H9 (cell line): ENCODE results near the gene EGFR. TPM values are rescaled to one million over a fixed set of nuclear protein-coding genes. Genes with fewer than 3 reads are reported as not detected.

Experiments
- DNase-seq: peaks from one replicate; pipeline ENCODE4 v3.0.0-alpha.2; 2017
- H2AFZ ChIP-seq: one replicate; pipeline ENCODE4 v1.6.1; 2013; ENCODE audit warnings: mild to moderate bottlenecking, low read length, control low read depth, moderate library complexity
- H2AK5ac ChIP-seq: 2 replicates; pipeline ENCODE4 v1.6.1; 2013; ENCODE audit warnings: low read length, control low read depth, mixed read lengths; ENCODE audit not compliant: insufficient read length
- H2BK120ac ChIP-seq: one replicate; pipeline ENCODE4 v1.6.1; 2013; ENCODE audit warnings: low read depth, mild to moderate bottlenecking, low read length, control low read depth, inconsistent platforms; ENCODE audit not compliant: poor library complexity, severe bottlenecking
- H2BK12ac ChIP-seq: 2 replicates; pipeline ENCODE4 v1.6.1; 2013; ENCODE audit warnings: low read length, control low read depth, mixed read lengths, low read depth; ENCODE audit not compliant: insufficient read length
- H2BK15ac ChIP-seq: 2 replicates; pipeline ENCODE4 v1.6.1; 2013; ENCODE audit warnings: low read depth, low read length, control low read depth
- H2BK20ac ChIP-seq: one replicate; pipeline ENCODE4 v1.6.1; 2013; ENCODE audit warnings: low read depth, mild to moderate bottlenecking, low read length, control low read depth, inconsistent platforms; ENCODE audit not compliant: poor library complexity, severe bottlenecking
- H2BK5ac ChIP-seq: 2 replicates; pipeline ENCODE4 v1.6.1; 2013; ENCODE audit warnings: low read length, control low read depth, mixed read lengths; ENCODE audit not compliant: insufficient read length
- H3K14ac ChIP-seq: 2 replicates; pipeline ENCODE4 v1.6.1; 2013; ENCODE audit warnings: low read length, control low read depth; ENCODE audit not compliant: insufficient read depth
- H3K18ac ChIP-seq: 2 replicates; pipeline ENCODE4 v1.6.1; 2013; ENCODE audit warnings: low read depth, mild to moderate bottlenecking, mixed read lengths, low read length, control low read depth; ENCODE audit not compliant: insufficient read length
- H3K23ac ChIP-seq: 2 replicates; pipeline ENCODE4 v1.6.1; 2013; ENCODE audit warnings: low read length, control low read depth, mixed read lengths, low read depth; ENCODE audit not compliant: insufficient read length
- H3K23me2 ChIP-seq: 2 replicates; pipeline ENCODE4 v1.6.1; 2013; ENCODE audit warnings: low read depth, mild to moderate bottlenecking, mixed read lengths, low read length, control low read depth; ENCODE audit not compliant: insufficient read length, poor library complexity, severe bottlenecking
- H3K27ac ChIP-seq: 2 replicates; pipeline ENCODE4 v1.5.1; 2013; ENCODE audit warnings: low read length, control low read depth, mixed read lengths, low read depth; ENCODE audit not compliant: insufficient read length
- H3K27me3 ChIP-seq: 2 replicates; pipeline ENCODE4 v1.6.1; 2013; ENCODE audit warnings: low read length, control low read depth, inconsistent platforms; ENCODE audit not compliant: insufficient read depth
- H3K4ac ChIP-seq: 2 replicates; pipeline ENCODE4 v1.6.1; 2013; ENCODE audit warnings: low read depth, mild to moderate bottlenecking, control low read depth, inconsistent platforms, low read length, moderate library complexity
- H3K4me1 ChIP-seq: 2 replicates; pipeline ENCODE4 v1.6.1; 2013; ENCODE audit warnings: low read length, control low read depth, inconsistent platforms; ENCODE audit not compliant: insufficient read depth
- H3K4me2 ChIP-seq: 2 replicates; pipeline ENCODE4 v1.6.1; 2013; ENCODE audit warnings: low read length, control low read depth, mixed read lengths; ENCODE audit not compliant: insufficient read length, insufficient read depth
- H3K56ac ChIP-seq: 2 replicates; pipeline ENCODE4 v1.6.1; 2013; ENCODE audit warnings: low read depth, mild to moderate bottlenecking, mixed read lengths, low read length, control low read depth; ENCODE audit not compliant: insufficient read length
- H3K79me1 ChIP-seq: 2 replicates; pipeline ENCODE4 v1.6.1; 2013; ENCODE audit warnings: low read depth, mild to moderate bottlenecking, moderate library complexity, low read length, control low read depth, inconsistent platforms; ENCODE audit not compliant: insufficient read depth, poor library complexity, severe bottlenecking
- H3K79me2 ChIP-seq: 2 replicates; pipeline ENCODE4 v1.6.1; 2013; ENCODE audit warnings: low read length, control low read depth, inconsistent platforms; ENCODE audit not compliant: insufficient read depth
- H3K9ac ChIP-seq: 2 replicates; pipeline ENCODE4 v1.6.1; 2013; ENCODE audit warnings: low read length, control low read depth, mixed read lengths; ENCODE audit not compliant: insufficient read length; ENCODE audit errors: extremely low read depth
- H3K9me3 ChIP-seq: one replicate; pipeline ENCODE4 v1.6.1; 2013; ENCODE audit warnings: low read depth, low read length, inconsistent platforms; ENCODE audit not compliant: control insufficient read depth
- H3T11ph ChIP-seq: one replicate; pipeline ENCODE4 v1.6.1; 2013; ENCODE audit warnings: mild to moderate bottlenecking, low read length, control low read depth, inconsistent platforms
- H4K20me1 ChIP-seq: one replicate; pipeline ENCODE4 v1.6.1; 2013; ENCODE audit not compliant: control insufficient read depth, insufficient read length, insufficient read depth
- H4K5ac ChIP-seq: 2 replicates; pipeline ENCODE4 v1.6.1; 2013; ENCODE audit warnings: low read depth, mild to moderate bottlenecking, mixed read lengths, low read length, control low read depth; ENCODE audit not compliant: insufficient read length
- H4K8ac ChIP-seq: replicated peaks from 2 replicates; pipeline ENCODE4 v1.6.1; 2013; ENCODE audit warnings: low read length, control low read depth, mixed read lengths, low read depth; ENCODE audit not compliant: insufficient read length
- H4K91ac ChIP-seq: 2 replicates; pipeline ENCODE4 v1.6.1; 2013; ENCODE audit warnings: low read depth, mild to moderate bottlenecking, moderate library complexity, mixed read lengths, low read length, control low read depth; ENCODE audit not compliant: insufficient read length
- H3K27ac Mint-ChIP-seq, 3 experiments: 2 replicates in 2 of 3; 3 replicates in 1 of 3; pipeline ENCODE4 v1.8.0; 2020 to 2021; ENCODE audit warnings: mixed read lengths in 3 of 3, mild to moderate bottlenecking in 1 of 3, moderate library complexity in 1 of 3
- H3K27me3 Mint-ChIP-seq: 2 replicates; pipeline ENCODE4 v1.8.0; 2021; ENCODE audit warnings: low read depth, mild to moderate bottlenecking, moderate library complexity, mixed read lengths
- H3K36me3 Mint-ChIP-seq, 3 experiments: 2 replicates in 2 of 3; 3 replicates in 1 of 3; pipeline ENCODE4 v1.8.0; 2020 to 2021; ENCODE audit warnings: low read depth in 3 of 3, mixed read lengths in 3 of 3; ENCODE audit not compliant: insufficient read depth in 1 of 3
- H3K4me1 Mint-ChIP-seq, 2 experiments: 2 replicates each; pipeline ENCODE4 v1.8.0; 2020; ENCODE audit warnings: mixed read lengths in 2 of 2
- H3K4me3 Mint-ChIP-seq, 2 experiments: 2 replicates in 1 of 2; 3 replicates in 1 of 2; pipeline ENCODE4 v1.8.0; 2020 to 2021; ENCODE audit warnings: mild to moderate bottlenecking in 2 of 2, mixed read lengths in 2 of 2, moderate library complexity in 1 of 2
- H3K9me3 Mint-ChIP-seq, 2 experiments: 2 replicates in 1 of 2; 3 replicates in 1 of 2; pipeline ENCODE4 v1.8.0; 2020; ENCODE audit warnings: mild to moderate bottlenecking in 2 of 2, mixed read lengths in 2 of 2, moderate library complexity in 1 of 2
- CTCF ChIP-seq: fragments of 200-600 bp; sonication (generic); conservative IDR thresholded peaks from 3 replicates; pipeline ENCODE4 v1.8.0; 2021; ENCODE audit warnings: antibody characterized with exemption, mild to moderate bottlenecking
- WGBS: extraction: QIAGEN DNeasy Blood & Tissue Kit; methylation state at CpG from one replicate; pipeline ENCODE4 v1.1.7; 2013; ENCODE audit warnings: missing lambda C conversion rate, low lambda C conversion rate, mixed read lengths; ENCODE audit not compliant: insufficient read length; ENCODE audit errors: extremely low coverage; 5-methylcytosine and 5-hydroxymethylcytosine counted together
- total RNA-seq: library from RNA; stranded (reverse); gene quantifications from 2 replicates; pipeline ENCODE4 v1.2.1, GENCODE V29; 2021

Gene EGFR
- total RNA-seq, 1 experiment from 2014 or later = 3.3 TPM

DNA sequence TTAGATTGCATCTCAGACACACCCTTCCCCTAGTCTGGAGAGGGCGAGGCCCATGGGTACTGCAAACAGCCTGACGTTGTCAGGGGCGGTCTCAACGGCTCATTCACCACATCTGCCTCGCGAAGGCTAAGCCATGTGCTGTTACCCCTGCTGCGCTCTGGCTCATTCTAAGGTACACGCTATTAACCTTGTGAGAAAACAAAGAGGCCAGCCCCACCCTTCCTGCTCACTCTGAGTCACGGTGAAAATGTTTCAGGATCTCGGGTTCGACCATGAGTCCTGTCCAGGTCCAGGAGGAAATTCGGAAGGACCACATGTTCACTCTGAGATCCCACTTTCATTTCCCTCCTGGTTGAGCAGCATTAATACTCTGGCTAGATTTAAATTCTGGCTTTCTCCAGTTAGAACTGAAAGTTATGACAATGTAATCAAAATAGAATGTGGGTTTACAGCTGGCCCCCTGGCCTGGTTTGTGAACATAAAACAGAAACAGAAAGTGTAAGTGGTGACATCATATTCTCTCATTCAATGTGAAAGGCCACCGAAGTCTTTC lies 55.2 kb downstream of the EGFR start:
- Mint-ChIP-seq H3K9me3 (no peaks in the 10 kb centered on the region), H3K27me3 (no peaks in the 10 kb centered on the region), H3K4me1 (peaks cover 3 to 9% of the 10 kb centered on the region in 2 experiments), H3K36me3 (no peaks in the 10 kb centered on the region; a peak in 1 of 7 replicates), H3K27ac (peak overlapping the region in 1 of 3 experiments; percentile 8; a peak in 2 of 7 replicates), H3K4me3 (no peak overlapping the region)
- Histone ChIP-seq H2AFZ (no peak overlapping the region), H2BK12ac (no peak overlapping the region), H4K91ac (no peak overlapping the region), H3K23ac (no peak overlapping the region), H3K4me1 (no peaks in the 10 kb centered on the region), H3K79me1 (no peaks in the 10 kb centered on the region), H3K14ac (no peak overlapping the region), H3K56ac (no peak overlapping the region), H2BK120ac (no peak overlapping the region), H3K23me2 (no peaks in the 10 kb centered on the region), H3K27ac (no peak overlapping the region), H3K9ac (no peak overlapping the region), H2BK15ac (no peak overlapping the region), H4K8ac (no peak overlapping the region), H3K27me3 (no peaks in the 10 kb centered on the region), H3K4me2 (no peak overlapping the region), H2BK5ac (no peak overlapping the region), H4K20me1 (no peaks in the 10 kb centered on the region), H2BK20ac (no peak overlapping the region), H3K4ac (no peak overlapping the region), H4K5ac (no peak overlapping the region), H3K9me3 (no peaks in the 10 kb centered on the region), H3K79me2 (no peaks in the 10 kb centered on the region), H3T11ph (no peak overlapping the region), H3K18ac (no peak overlapping the region), H2AK5ac (no peak overlapping the region)
- DNase-seq = peak; percentile 34
- no peak for TF ChIP-seq CTCF
- WGBS = no CpG with 5 or more reads among the region's 13 CpGs
